ENCODE results near the gene IRF2BP2.

Gene IRF2BP2

GRCh38 chr1:234556245-234556943 is 53.6 kb downstream of the IRF2BP2 start:
- DNase-seq (ENCODE audit: low read depth), result no peak

GRCh38 chr1:234555390-234556024 is 54.5 kb downstream of the IRF2BP2 start:
- DNase-seq (ENCODE audit: low read depth), result no peak

- DNase-seq (ENCODE audit: low read depth), result no peak
These were observed 55.2 kb downstream of the IRF2BP2 start for GRCh38 chr1:234554698-234555311.
